Heart left ventricle (tissue), 16 donors: Measurements from ENCODE around the gene LDHAL6B. TPM values are rescaled to one million over a fixed set of nuclear protein-coding genes. Genes with fewer than 3 reads are reported as not detected.

Source experiments
- ATAC-seq, 4 donors: fragments of 200-7000 bp; cut with Tn5 transposase; one replicate each; pipeline ENCODE4 v1.9.1; 2020 to 2022; ENCODE audit warnings: moderate library complexity in 4 of 4, mild to moderate bottlenecking in 3 of 4, moderate number of reproducible peaks in 1 of 4
- DNase-seq, 5 donors: peaks; one replicate each; pipeline ENCODE4 v3.0.0-alpha.2; 2020
- H3K27ac ChIP-seq, 12 donors: fragments of 200-600 bp; sonication (generic) in 4 of 12; one replicate each; pipeline versions ENCODE4 v1.5.0 to v1.8.0; 2016 to 2022; ENCODE audit warnings: mild to moderate bottlenecking in 2 of 12
- H3K27me3 ChIP-seq, 9 donors: fragments of 200-600 bp; sonication (generic) in 2 of 9; one replicate each; pipeline versions ENCODE4 v1.5.1 to v1.8.0; 2016 to 2022; ENCODE audit warnings: mild to moderate bottlenecking in 3 of 9
- H3K36me3 ChIP-seq, 9 donors: fragments of 200-600 bp; sonication (generic) in 2 of 9; one replicate each; pipeline versions ENCODE4 v1.5.0 to v1.8.0; 2018 to 2022; ENCODE audit warnings: mild to moderate bottlenecking in 2 of 9
- H3K4me1 ChIP-seq, 12 donors: fragments of 200-600 bp; sonication (generic) in 4 of 12; one replicate each; pipeline versions ENCODE4 v1.5.0 to v1.8.0; 2016 to 2022; ENCODE audit warnings: mild to moderate bottlenecking in 3 of 12
- H3K4me3 ChIP-seq, 12 donors: fragments of 200-600 bp; sonication (generic) in 4 of 12; one replicate each; pipeline versions ENCODE4 v1.5.0 to v1.8.0; 2017 to 2022; ENCODE audit warnings: mild to moderate bottlenecking in 9 of 12, moderate library complexity in 4 of 12
- H3K9me3 ChIP-seq, 12 donors: fragments of 200-600 bp; sonication (generic) in 4 of 12; one replicate each; pipeline versions ENCODE4 v1.5.0 to v1.8.0; 2016 to 2022; ENCODE audit warnings: mild to moderate bottlenecking in 1 of 12
- CTCF ChIP-seq, 12 donors: fragments of 200-600 bp; sonication (generic) in 4 of 12; IDR thresholded peaks; one replicate each; pipeline versions ENCODE4 v1.5.0 to v1.8.0; 2018 to 2022; ENCODE audit warnings: antibody characterized with exemption in 12 of 12, mild to moderate bottlenecking in 5 of 12
- POLR2A ChIP-seq, 2 donors: fragments of 450-650 bp; IDR thresholded peaks; one replicate each; pipeline ENCODE4 v1.6.1; 2017; ENCODE audit warnings: antibody characterized with exemption in 2 of 2, mild to moderate bottlenecking in 2 of 2, moderate library complexity in 2 of 2
- WGBS, 4 donors: extraction: QIAGEN DNeasy Blood & Tissue Kit in 2 of 4; methylation state at CpG; one replicate each; pipeline versions ENCODE4 v1.1.5 to v1.1.7; 2013 to 2018; 5-methylcytosine and 5-hydroxymethylcytosine counted together
- intact Hi-C, 10 donors: fragments of 100-400 bp; cut with DNase I; formaldehyde crosslinking; loops; one replicate each; pipeline versions ENCODE4 v1.11.1 to v1.14.2; 2022
- polyA plus RNA-seq, 2 donors: library from polyadenylated mRNA; stranded (reverse); fragments of 200-250 nt; gene quantifications; one replicate each; pipeline ENCODE4 v1.2.3, GENCODE V29; 2013
- total RNA-seq, 9 donors: library from RNA; depleted of rRNA in 2 of 9; stranded (reverse); fragments of >200 nt in 2 of 9; fragmentation: NEBNext Ultra II Directional in 3 of 9; extraction: Animal tissue kit (Norgen Biotek cat#: 25700) in 3 of 9; gene quantifications; one replicate each; pipeline versions ENCODE4 v1.1.0 to v1.2.4, GENCODE V29; 2016 to 2023
- donor health status: ischemic (EF 13 %, LVEDD 7.1; RV severe dilation, severe dysfunction).
- donor health status: healthy with polysubstance abuse.
- donor health status: DM: no; HTN: yes; CAD: no.
- donor health status: DM: no; HTN: no; CAD: no.
- donor health status: ischemic (EF 25% LVEDD 6.9; RV normal size, moderate dysfunction).
- donor health status: ischemic (EF 25% LVEDD 5.7; RV mildly dilated, moderate dysfunction).
- donor health status: healthy.
- donor health status: DM: yes; HTN: yes; CAD: no.
- donor health status: ischemic (EF 35%, LVEDD 5.7; RV mildly dilated, moderate dysfunction).
- donor health status: nonischemic (EF 11% LVEDD 7.7; RV severe dilation, severe dysfunction).
- donor health status: DM: yes; HTN: yes; CAD: no.
- donor health status: PGD.
- donor health status: ischemic (EF 29% LVEDD 5.4; RV normal size, mild dysfunction).
- donor health status: nonischemic (EF 23%, LVEDD 6.1; RV moderate dilation, normal function).

Gene LDHAL6B
- total and polyA plus RNA-seq, 11 donors, result not detected

- ATAC-seq (no peak), DNase-seq (no peak)
- H3K36me3 ChIP-seq, result peaks cover 0 to 28% (median 18%) of the 10 kb centered on the region in 9 donors
- H3K27me3 ChIP-seq, result no peaks in the 10 kb centered on the region
- intact Hi-C loops, result loop anchor here in 2 of 10 donors (5.0 kb wide), 1 partner anchor 121 kb away; the partner anchor contains the start of gene MYO1E (in 2 of the 2)
- H3K4me3 ChIP-seq, result no peak overlapping the region
- 77 to 90% (median 81%) methylated on average over 7 of the region's 7 CpGs for WGBS, 4 donors
- H3K4me1 ChIP-seq, result peaks cover 0 to 17% (median 4%) of the 10 kb centered on the region in 12 donors
- TF ChIP-seq POLR2A (IDR thresholded peaks at IDR 0.05) (no peak), CTCF (IDR thresholded peaks at IDR 0.05) (no peak)
- no peak overlapping the region for H3K27ac ChIP-seq
- no peaks in the 10 kb centered on the region for H3K9me3 ChIP-seq
Observed at GRCh38 chr15:59251001-59251845, 44.6 kb downstream of the LDHAL6B start.

DNA sequence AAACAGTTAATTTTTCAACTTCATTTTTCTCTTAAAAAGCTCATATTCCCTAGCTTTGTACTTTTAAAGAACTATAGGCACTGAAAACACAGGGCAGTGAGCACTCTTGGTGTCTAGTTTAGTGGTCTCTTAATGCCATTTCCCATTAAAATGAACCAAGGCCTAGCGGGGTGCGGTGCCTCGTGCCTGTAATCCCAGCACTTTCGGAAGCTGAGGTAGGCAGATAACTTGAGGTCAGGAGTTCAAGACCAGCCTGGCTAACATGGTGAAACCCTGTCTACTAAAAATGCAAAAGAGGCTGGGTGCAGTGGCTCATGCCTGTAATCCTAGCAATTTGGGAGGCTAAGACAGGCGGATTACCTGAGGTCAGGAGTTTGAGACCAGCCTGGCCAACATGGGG lies 45.5 kb downstream of the LDHAL6B start:
- Histone ChIP-seq H3K4me1 (peaks cover 0 to 16% (median 4%) of the 10 kb centered on the region in 12 donors), H3K27me3 (no peaks in the 10 kb centered on the region), H3K27ac (no peak overlapping the region), H3K36me3 (peaks cover 0 to 30% (median 18%) of the 10 kb centered on the region in 9 donors), H3K9me3 (no peaks in the 10 kb centered on the region), H3K4me3 (no peak overlapping the region)
- no peak for DNase-seq
- TF ChIP-seq POLR2A (IDR thresholded peaks at IDR 0.05) (no peak), CTCF (IDR thresholded peaks at IDR 0.05) (no peak)
- WGBS, 4 donors, result 90 to 97% (median 95%) methylated on average over 5 of the region's 5 CpGs
- no peak for ATAC-seq
- intact Hi-C loops, result loop anchor here in 2 of 10 donors (5.0 kb wide), 1 partner anchor 120 kb away; the partner anchor contains the start of gene MYO1E (in 2 of the 2)

- ATAC-seq, result no peak
- TF ChIP-seq POLR2A (IDR thresholded peaks at IDR 0.05) (no peak), CTCF (IDR thresholded peaks at IDR 0.05) (no peak)
- Histone ChIP-seq H3K9me3 (no peaks in the 10 kb centered on the region), H3K27me3 (no peaks in the 10 kb centered on the region), H3K36me3 (peaks cover 0 to 38% (median 30%) of the 10 kb centered on the region in 9 donors), H3K4me1 (peaks cover 0 to 4% (median 0%) of the 10 kb centered on the region in 12 donors), H3K27ac (no peak overlapping the region), H3K4me3 (no peak overlapping the region)
- intact Hi-C loops, result no loop called here
- 82 to 90% (median 90%) methylated on average over 7 of the region's 7 CpGs for WGBS, 4 donors
- no peak for DNase-seq
Observed at GRCh38 chr15:59255680-59256336, 49.2 kb downstream of the LDHAL6B start.

GRCh38 chr15:59256482-59256881 lies 49.8 kb downstream of the LDHAL6B start:
- H3K27me3 ChIP-seq, result no peaks in the 10 kb centered on the region
- H3K9me3 ChIP-seq, result no peaks in the 10 kb centered on the region
- peaks cover 0 to 38% (median 30%) of the 10 kb centered on the region in 9 donors for H3K36me3 ChIP-seq
- H3K27ac ChIP-seq, result no peak overlapping the region
- no peak overlapping the region for H3K4me3 ChIP-seq
- ATAC-seq (no peak), DNase-seq (no peak)
- intact Hi-C loops, result no loop called here
- H3K4me1 ChIP-seq, result peaks cover 0 to 4% (median 0%) of the 10 kb centered on the region in 12 donors
- WGBS, 4 donors, result 80 to 83% (median 82%) methylated on average over 8 of the region's 8 CpGs
- TF ChIP-seq CTCF (IDR thresholded peaks at IDR 0.05) (no peak), POLR2A (IDR thresholded peaks at IDR 0.05) (no peak)
